Measurements from ENCODE around the gene SLC9A9.
"Not testable (repeated sequence)": the region's sequence is repeated elsewhere in the genome, so short reads cannot be mapped to it uniquely, and the experiment has no call there.

GRCh38 chr3:143801046-143801445, 47.2 kb downstream of the SLC9A9 start:
- not testable (repeated sequence) for TF ChIP-seq CTCF (IDR thresholded peaks at IDR 0.05 in 8 of 11, conservative IDR thresholded peaks at IDR 0.05 in 3 of 11); POLR2A (IDR thresholded peaks at IDR 0.05); POLR2AphosphoS5 (IDR thresholded peaks at IDR 0.05)
